NCI-H2227 treated with DMSO at 0.1 percent for 48 hours (cell line): Measurements from ENCODE around the gene IDE.
"Not testable (repeated sequence)": the region's sequence is repeated elsewhere in the genome, so short reads cannot be mapped to it uniquely, and the experiment has no call there.

ENCODE experiments used
- DNase-seq: peaks from one replicate; lab custom pipeline; 2025; lab: John Stamatoyannopoulos, UW

The IDE gene

DNA sequence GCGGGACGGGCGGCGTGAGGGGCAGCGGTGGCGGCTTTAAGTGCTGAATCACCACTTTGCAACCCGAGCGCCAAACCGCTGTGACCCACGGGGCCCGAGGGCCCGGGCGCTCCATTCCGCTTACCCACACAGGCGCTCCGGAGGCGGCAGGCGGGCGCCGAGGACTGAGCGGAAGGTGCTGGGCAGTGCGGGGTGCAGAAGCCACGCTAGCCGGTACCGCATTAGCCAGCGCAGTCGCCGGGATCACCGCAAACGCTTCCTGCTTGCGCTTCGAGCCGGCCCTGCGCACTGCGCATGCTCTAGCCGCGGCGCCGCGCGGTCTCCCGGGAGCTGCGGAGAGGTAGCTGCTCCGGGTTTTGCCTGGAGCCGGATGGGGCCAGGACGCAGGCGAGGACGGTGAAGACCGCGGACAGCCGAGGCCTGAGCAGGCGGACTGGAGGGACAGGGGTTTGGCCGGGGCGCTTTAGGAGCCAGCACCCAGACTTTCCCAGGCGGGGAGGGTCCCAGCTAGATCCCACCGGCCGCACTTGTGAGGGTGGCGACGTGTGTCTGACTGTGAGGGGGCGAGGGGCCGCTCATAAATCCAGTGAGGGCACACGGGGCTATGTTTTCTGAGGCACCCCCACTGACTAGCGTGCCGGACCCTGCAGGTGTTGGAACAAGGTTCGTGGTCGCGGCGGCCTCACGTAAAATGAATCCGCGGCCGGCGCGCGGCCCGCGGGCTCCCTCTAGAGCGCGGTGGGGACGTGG is at the start of gene IDE:
Gene IDE, minus strand, starts transcription at position 296 of the 750 bp plus-strand sequence. Its CDS starts 74 bp downstream, at position 222.
- peak; percentile 70 for DNase-seq

DNA sequence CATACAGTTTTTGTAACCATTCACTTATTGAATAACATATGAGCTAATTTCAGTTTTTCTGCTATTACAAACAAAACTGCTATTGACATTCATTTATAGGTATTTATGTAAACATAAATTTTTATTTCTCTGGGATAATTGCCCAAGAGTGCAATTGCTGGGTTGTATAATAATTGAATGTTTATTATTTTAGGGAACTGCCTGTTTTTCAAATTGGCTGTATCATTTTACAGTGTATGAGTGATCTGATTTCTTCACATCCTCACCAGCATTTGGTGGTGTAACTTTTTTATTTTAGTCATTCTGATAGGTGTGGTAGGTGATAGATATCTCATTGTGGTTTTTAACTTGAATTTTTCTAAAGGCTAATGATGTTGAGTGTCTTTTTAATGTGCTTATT is 45.5 kb upstream of the IDE start:
- DNase-seq: no peak

DNA sequence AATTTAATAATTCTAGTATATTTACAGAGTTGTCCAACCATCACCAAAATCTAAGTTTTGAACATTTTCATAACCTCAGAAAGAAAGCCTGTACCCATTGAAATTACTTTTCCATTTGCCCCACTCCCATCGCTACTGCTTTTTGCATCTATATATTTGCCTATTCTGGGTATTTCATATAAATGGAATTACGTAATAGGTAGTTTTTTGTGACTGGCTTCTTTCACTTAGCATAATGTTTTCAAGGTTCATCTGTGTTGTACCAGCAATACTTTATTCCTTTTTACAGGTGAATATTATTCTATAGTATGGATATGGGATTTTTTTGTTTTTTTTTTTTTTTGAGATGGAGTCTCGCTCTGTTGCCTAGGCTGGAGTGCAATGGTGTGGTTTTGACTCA is 41.6 kb upstream of the IDE start:
- DNase-seq: no peak

DNA sequence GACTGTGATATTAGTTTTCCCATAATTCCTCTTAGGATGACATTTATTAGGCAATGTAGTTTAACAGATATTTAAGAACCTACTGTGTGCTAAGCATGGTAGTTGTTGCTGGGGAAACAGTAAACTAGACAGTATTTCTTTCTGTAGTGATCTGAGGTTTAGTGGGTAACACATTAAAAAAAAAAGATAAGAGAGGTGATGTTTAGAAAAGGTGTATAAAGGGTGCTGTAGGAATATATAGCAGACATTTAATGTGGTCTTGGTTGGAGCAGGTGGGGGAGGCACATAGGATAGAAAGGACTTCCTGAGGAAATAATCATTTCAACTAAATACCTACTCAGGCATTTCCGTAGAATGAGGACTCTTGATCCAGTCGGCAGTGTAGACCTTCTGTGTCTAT is 30.9 kb upstream of the IDE start:
- DNase-seq: no peak

DNA sequence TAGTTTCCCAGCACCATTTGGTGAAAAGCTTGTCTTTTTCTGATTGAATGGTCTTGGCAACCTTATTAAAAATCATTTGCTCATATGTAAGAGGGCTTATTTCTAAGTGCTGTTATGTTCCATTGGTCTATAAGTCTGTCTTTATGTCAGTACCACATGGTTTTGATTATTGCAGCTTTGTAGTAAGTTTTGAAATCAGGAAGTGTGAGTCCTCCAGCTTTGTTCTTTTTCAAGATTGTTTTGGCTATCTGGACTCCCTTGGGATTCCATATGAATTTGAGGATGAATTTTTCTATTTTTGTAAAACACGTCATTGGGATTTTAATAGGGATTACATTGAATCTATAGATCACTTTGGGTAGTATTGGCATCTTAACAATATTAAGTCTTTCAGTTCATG is 24.4 kb upstream of the IDE start:
- DNase-seq: no peak

DNA sequence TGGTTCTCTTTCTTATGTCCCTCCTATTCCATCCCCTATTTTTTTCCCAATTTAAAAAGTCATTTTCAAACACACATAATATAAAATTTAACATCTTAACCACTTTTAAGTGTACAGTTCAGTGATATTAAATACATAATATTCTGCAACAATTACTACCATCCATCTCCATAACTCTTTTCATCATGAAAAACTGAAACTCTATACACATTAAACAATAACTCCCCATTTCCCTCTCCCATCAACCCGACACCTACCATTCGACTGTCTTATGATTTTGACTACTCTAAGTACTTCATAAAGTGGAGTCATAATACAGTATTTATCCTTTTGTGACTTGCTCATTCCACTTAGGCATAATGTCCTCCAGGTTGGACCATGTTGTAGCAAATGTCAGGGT is 21.6 kb upstream of the IDE start:
- DNase-seq: no peak

DNA sequence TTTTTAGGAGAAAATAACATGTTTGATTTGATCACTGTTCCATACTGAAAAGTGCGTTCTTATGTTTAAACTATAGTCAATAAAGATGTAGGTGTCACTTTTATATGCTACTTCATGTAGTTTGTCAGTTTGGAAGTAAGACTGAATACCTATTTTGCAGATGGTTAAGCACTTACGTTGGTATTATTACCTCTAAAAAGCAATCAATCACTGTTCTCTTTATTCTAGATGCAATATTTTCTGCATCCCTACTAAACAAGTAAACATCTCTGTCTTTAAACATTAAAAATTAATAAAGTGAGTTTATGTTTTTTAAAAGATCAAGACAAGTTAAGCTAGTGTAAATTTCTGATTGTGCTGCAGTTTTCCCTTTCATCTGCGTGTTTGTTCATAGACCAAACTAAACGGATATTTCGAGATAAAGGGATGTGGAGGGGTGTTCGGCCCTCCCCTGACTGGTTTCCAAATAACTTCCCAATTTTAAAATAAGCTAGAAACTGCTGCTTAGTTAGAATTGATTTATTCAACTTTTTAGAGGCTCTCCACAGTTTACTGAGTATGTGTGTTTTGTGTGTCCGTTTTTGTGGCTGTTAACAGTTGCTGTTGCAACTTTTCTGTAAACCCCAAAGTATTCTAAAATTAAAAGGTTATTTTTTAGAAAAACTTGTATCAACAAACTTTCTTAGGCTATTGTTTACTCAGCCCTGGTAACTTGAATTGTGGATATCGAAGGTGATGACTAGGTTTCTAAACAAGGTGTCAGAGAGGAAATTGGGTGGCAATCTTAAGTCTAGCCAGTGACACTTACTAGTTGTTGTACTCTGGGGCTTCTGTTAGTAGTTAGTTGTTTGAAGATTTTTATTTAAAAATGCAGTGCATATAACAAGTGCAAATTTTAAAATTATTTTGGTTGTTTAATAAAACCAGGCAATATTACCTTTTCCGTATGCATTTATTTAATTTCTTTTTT is 20.0 kb upstream of the IDE start:
- no peak for DNase-seq

DNA sequence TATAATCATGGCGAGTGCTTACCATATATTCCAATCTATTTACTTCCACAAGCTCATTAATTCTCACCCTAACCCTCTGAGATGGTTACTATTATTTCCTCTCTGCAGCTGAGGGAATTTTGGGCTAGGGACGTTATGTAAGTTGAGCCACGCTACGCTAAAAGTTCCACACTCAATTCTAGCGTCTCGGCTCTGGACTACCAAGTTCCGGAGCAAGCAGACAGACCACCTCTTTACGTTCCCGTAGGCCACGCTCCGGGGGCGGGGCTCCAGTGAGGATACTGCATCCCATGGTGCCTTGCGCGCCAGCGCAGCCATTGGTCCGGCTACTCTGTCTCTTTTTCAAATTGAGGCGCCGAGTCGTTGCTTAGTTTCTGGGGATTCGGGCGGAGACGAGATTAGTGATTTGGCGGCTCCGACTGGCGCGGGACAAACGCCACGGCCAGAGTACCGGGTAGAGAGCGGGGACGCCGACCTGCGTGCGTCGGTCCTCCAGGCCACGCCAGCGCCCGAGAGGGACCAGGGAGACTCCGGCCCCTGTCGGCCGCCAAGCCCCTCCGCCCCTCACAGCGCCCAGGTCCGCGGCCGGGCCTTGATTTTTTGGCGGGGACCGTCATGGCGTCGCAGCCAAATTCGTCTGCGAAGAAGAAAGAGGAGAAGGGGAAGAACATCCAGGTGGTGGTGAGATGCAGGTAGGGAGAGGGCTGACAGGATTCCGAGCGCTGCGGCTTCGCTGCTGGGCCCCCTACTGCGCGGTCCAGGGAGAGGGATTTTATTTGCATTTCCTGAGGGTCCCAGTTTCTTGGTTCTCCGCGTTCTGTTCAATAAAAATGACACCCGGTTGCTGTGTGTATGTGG is 19.1 kb upstream of the IDE start, which contains the start of gene KIF11:
Gene KIF11, plus strand, starts transcription at position 370 of the 858 bp plus-strand sequence. Its CDS starts 246 bp downstream, at position 616.
- DNase-seq: peak; percentile 91

DNA sequence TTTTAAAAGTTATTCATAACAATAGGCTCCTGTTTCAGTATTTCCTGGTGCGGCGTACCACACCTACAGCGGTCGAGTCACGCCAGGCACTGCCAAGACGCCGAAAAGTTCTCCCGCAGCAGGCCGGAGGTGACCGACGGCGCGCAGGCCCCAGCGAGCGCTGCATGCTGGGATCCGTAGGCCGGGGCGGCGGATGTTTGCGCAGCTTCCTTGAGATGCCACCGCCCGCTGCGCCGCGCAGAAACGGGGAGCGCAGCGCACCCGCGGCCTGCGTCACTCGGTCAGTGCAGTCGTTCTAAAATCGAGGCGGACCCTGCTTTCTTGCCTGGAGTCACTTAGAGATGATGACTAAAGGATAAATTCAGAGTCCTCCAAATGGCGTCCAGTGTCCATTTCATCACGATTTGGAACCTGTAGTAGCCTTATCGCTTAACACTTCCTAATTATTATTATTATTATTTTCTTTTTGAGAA is 17.7 kb upstream of the IDE start:
- DNase-seq: peak; percentile 82

DNA sequence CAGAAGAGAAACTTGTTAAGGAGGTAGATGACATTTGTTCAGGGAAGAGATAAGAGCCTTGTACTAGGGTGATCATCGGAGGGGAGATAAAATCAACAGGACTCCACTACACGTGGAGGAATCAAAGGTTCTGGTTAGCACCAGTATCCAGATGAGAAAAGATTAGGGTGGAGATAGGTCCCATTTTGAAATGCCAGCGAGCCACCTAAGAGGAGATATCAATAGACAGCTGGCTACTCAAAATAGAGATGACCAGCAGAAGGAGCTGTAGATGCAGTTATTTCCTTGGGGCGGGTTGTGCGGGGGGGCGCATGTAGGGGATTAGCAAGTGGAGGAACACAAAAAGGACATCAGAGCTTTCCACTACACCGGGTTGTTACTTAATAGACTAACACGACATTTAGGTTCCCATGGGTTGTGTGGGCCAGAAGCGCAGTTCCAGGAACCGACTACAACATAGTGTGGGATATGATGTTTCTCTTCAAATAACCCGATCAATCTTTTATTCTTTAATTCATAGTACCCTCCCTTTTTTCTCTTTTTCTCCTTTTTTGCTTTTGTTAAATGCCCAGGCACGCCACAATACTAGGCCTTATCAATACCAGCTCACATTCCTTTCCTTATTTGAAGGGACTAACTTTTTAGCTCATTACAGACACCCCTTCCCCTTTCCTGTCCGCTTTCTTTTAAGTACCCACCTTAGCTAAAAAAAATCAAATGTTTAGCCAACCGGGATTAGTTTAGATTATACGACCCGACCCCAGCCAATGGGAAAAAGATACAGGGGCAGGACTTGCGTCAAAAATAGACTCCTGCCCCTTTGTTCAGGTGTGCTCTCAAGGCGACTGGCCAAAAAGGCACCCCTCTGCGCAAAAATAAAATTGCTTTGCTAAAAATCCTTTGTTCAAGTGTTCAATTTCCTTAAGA is 17.0 kb upstream of the IDE start:
- peak; percentile 38 for DNase-seq

DNA sequence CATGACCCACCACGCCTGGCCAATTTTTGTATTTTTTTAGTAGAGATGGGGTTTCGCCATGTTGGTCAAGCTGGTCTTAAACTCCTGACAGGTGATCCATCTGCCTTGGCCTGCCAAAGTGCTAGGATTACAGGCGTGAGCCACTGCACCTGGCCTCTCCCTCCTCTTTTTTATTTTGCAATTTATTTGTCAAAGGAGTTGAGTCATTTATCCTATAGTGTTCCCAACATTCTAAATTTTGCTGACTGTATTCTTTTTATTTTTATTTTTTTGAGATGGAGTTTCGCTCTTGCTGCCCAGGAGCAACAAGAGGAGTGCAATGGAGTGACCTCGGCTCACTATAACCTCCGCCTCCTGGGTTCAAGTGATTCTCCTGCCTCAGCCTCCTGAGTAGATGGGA is 8.5 kb upstream of the IDE start:
- DNase-seq: not testable (repeated sequence)

DNA sequence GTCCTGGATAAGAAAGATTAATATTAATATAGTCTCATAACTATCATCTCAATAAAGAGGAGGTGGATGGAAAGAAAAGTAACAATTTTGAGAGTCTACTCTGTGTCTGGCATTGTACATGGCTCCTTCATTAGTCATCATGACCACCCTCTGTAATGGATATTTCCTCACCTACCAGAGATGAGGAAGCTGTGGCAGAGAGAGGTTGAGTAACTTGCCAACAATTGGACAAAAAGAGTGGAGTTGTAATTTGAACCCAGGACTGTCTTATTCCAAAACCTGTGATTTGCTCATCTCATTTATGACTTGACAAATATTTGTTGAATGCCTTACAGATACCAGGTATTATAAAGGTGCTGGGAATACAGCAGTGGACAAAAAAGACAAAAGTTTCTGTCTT is 2.1 kb upstream of the IDE start:
- no peak for DNase-seq

DNA sequence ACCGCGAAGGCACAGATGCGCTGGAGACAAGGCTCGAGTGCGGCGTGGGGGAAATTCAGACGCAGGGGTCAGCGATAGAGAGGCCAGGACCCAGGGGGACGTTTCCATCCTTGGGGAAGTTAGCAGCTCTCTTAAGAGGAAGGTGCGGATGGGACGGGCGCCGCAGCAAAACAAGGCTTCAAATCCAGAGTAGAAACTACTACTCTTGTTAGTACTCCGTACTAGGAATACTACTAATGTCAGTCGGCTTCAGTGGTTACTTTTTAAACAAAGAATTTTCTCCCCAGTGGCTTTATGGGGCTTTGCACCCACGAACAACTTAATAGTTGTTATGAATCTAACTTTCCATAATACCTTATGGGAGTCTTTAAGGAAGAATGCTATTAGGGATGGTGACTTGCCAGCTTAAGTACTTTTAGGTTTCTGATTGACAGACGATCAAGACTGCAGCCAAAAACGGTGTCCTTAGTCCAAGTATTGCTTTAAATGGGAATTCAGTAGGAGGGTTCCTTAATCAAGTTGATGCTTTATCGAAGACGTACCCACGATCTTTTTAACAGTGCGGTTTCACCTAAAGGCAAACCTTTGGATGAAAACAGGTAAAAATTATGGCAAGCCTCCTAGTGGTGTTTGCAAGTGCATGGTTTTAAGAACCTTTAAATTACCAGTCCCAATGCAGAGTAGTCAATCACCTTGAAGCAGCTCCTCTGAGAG is 812 bp upstream of the IDE start:
- DNase-seq: no peak

DNA sequence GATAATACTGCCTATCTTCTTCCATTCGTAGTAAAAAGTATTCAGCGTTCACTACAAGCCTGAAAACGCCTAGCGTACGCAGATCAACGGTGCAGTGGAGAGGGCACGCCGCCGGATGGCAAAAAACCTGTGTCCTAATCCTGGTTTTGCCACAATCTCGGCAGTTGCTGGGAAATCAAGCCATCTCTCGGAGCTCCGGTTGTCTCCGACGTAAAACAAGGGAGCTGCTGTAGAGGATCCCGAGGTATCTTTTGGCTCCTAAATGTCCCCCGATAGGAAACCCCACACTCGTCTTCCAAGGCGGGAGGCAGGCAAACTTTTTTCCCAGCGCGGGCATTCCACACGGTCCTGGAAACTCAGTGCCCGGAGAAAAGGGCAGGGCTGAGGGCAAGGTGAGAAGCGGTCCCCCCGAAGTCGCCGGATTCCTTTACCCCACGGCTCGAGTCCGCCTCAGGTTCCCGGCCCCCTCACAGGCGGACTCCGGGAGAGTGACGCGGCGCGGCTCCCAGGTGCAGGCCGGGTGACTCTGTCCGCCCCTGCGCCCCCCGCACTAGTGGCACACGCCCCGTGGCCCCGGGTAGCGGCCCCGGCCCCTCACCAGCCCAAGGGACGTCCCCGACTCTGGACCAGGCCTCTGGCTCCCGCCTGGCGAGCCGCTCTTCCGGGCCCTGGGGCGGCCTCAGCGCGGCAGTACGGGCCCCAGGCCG is 649 bp downstream of the IDE start:
- DNase-seq: peak; percentile 3

DNA sequence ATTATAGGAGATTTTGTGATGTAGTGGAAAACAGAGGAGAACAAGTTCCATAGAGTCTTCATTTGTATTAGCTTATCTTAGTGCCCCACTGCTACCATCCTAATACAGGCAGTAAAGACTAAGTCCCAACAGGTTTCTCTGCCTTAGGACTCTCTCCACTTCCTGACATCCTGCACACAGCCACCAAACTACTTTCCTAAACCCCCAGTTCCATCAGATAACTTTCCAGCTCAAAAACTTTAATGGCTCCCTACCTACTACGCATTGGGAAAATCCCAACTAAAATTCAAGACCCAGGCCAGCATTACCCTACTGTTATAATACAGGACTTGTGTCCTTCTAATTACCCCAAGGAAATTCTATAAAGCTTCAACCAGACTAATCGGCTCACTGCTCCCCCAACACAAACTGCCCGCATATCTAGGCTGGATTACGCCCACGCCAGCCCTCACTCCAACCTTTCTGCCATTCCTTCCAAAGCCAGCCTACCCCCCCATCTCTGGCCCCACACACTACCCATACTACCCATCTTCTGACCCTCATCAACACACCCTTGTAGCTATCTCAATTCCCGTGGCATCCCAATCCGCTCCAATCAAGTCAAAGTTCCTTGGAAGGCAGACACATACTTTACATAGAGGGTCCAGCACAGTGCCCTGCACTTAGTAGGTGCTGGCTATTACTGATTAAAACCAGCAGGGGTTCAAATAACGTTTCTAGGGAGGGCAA is 1.4 kb downstream of the IDE start:
- DNase-seq: no peak

DNA sequence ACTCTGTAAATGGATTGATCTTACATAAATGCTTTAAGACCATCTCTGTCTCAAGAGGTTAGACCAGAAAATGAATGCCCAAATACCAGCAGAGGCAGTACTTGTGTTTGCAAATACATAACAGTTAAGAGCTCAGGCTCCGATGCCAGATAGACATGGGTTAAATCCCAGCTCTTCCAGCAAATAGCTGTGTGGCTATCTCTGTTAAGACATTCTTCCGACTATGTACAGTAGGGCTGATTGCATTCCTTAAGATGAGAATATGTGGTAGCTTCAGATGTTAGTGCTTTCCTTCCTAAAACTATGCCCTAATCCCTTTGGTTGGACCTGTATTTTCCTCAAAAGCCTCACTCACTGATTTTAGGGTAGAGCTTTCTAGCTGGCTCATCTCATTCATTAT is 2.2 kb downstream of the IDE start:
- no peak for DNase-seq

DNA sequence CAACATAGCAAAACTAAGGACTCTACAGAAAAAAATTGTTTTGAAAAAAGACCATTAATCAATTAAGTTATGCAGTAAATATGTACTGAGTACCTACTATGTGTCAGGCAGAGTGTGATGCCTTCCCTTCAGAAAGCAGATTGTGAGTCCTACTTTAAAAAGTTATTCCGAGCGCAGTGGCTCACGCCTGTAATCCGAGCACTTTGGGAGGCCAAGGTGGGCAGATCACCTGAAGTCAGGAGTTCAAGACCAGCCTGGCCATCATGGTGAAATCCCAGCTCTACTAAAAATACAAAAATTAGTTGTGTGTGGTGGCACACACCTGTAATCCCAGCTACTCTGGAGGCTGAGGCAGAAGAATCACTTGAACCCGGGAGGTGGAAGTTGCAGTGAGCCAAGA is 4.2 kb downstream of the IDE start:
- DNase-seq: not testable (repeated sequence)

DNA sequence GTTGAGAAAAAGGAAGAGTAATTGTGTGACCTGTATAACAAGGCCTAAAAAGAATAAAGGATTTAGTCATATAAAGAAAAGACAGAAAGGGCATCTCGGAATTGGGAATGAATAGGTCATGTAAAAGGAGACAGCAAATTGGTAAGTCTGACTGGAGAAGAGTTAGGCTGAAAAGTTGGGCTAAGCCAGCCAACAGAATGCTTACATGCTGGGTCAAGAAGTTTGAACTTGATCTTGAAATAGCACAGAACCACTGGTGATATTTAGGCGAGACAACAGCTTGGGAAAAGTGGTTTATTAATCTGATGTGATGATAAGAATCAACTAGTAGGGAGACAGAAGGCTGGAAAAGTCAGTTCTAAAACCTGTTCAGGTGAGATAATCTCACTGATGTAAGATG is 4.8 kb downstream of the IDE start:
- no peak for DNase-seq
